Body of pancreas (tissue), 4 donors: ENCODE data around the gene ARHGEF28. TPM values are rescaled to one million over a fixed set of nuclear protein-coding genes. Genes with fewer than 3 reads are reported as not detected.
A peak's percentile ranks its signal among the peaks of the same experiment; 100 is the strongest.

Experiments used
- ATAC-seq: fragments of 150-250 bp; one replicate; pipeline ENCODE4 v1.9.1; 2016
- DNase-seq, 4 donors: peaks; one replicate each; pipeline ENCODE4 v3.0.0-alpha.2; 2019
- H3K27ac ChIP-seq, 4 donors: fragments of 200-600 bp; sonication (generic); 1 replicate in 3 of 4; 2 replicates in 1 of 4; pipeline versions ENCODE4 v1.5.1 to v1.6.1; 2016 to 2019; ENCODE audit warnings: mild to moderate bottlenecking in 1 of 4, mixed read lengths in 1 of 4, moderate library complexity in 1 of 4
- H3K27me3 ChIP-seq, 2 donors: fragments of 200-600 bp; sonication (generic); one replicate each; pipeline ENCODE4 v1.6.0; 2016; ENCODE audit warnings: mild to moderate bottlenecking in 1 of 2
- H3K36me3 ChIP-seq, 2 donors: fragments of 200-600 bp; sonication (generic); replicated peaks in 1 of 2; 2 replicates each; pipeline ENCODE4 v1.5.1; 2016; ENCODE audit warnings: low read depth in 2 of 2; ENCODE audit not compliant: insufficient read depth in 1 of 2
- H3K4me1 ChIP-seq: fragments of 200-600 bp; sonication (generic); one replicate; pipeline ENCODE4 v1.6.0; 2016
- H3K4me3 ChIP-seq, 2 donors: fragments of 200-600 bp; sonication (generic); 1 replicate in 1 of 2; 2 replicates in 1 of 2; pipeline ENCODE4 v1.5.1; 2016 to 2019
- H3K9me3 ChIP-seq, 3 donors: fragments of 200-600 bp; sonication (generic); 1 replicate in 2 of 3; 2 replicates in 1 of 3; pipeline ENCODE4 v1.5.1; 2016
- POLR2A ChIP-seq, 3 donors: fragments of 450-650 bp; IDR thresholded peaks; one replicate each; pipeline ENCODE4 v1.6.1; 2016; ENCODE audit warnings: antibody characterized with exemption in 3 of 3, mild to moderate bottlenecking in 2 of 3
- WGBS, 2 donors: methylation state at CpG; one replicate each; pipeline ENCODE4 v1.1.5; 2017; 5-methylcytosine and 5-hydroxymethylcytosine counted together
- intact Hi-C: fragments of 100-400 bp; cut with DNase I; formaldehyde crosslinking; loops from one replicate; pipeline ENCODE4 v1.15.1; 2023
- total RNA-seq, 2 donors: library from RNA; depleted of rRNA; stranded (reverse); fragments of >200 nt; gene quantifications; one replicate each; pipeline ENCODE4 v1.1.0, GENCODE V29; 2016
- TF ChIP-seq, protein P1 (sequence below), 7 experiments: fragments of 450-650 bp in 4 of 7; fragments of 200-600 bp in 3 of 7; sonication (generic) in 3 of 7; IDR thresholded peaks; one replicate each; pipeline ENCODE4 v1.5.1; 2016 to 2019; ENCODE audit warnings: antibody characterized with exemption in 7 of 7

ARHGEF28 gene, protein sequence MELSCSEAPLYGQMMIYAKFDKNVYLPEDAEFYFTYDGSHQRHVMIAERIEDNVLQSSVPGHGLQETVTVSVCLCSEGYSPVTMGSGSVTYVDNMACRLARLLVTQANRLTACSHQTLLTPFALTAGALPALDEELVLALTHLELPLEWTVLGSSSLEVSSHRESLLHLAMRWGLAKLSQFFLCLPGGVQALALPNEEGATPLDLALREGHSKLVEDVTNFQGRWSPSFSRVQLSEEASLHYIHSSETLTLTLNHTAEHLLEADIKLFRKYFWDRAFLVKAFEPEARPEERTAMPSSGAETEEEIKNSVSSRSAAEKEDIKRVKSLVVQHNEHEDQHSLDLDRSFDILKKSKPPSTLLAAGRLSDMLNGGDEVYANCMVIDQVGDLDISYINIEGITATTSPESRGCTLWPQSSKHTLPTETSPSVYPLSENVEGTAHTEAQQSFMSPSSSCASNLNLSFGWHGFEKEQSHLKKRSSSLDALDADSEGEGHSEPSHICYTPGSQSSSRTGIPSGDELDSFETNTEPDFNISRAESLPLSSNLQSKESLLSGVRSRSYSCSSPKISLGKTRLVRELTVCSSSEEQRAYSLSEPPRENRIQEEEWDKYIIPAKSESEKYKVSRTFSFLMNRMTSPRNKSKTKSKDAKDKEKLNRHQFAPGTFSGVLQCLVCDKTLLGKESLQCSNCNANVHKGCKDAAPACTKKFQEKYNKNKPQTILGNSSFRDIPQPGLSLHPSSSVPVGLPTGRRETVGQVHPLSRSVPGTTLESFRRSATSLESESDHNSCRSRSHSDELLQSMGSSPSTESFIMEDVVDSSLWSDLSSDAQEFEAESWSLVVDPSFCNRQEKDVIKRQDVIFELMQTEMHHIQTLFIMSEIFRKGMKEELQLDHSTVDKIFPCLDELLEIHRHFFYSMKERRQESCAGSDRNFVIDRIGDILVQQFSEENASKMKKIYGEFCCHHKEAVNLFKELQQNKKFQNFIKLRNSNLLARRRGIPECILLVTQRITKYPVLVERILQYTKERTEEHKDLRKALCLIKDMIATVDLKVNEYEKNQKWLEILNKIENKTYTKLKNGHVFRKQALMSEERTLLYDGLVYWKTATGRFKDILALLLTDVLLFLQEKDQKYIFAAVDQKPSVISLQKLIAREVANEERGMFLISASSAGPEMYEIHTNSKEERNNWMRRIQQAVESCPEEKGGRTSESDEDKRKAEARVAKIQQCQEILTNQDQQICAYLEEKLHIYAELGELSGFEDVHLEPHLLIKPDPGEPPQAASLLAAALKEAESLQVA (N-terminal part only)
- 10 to 100 TPM; 63.0 to 67.2 TPM for total RNA-seq

DNA sequence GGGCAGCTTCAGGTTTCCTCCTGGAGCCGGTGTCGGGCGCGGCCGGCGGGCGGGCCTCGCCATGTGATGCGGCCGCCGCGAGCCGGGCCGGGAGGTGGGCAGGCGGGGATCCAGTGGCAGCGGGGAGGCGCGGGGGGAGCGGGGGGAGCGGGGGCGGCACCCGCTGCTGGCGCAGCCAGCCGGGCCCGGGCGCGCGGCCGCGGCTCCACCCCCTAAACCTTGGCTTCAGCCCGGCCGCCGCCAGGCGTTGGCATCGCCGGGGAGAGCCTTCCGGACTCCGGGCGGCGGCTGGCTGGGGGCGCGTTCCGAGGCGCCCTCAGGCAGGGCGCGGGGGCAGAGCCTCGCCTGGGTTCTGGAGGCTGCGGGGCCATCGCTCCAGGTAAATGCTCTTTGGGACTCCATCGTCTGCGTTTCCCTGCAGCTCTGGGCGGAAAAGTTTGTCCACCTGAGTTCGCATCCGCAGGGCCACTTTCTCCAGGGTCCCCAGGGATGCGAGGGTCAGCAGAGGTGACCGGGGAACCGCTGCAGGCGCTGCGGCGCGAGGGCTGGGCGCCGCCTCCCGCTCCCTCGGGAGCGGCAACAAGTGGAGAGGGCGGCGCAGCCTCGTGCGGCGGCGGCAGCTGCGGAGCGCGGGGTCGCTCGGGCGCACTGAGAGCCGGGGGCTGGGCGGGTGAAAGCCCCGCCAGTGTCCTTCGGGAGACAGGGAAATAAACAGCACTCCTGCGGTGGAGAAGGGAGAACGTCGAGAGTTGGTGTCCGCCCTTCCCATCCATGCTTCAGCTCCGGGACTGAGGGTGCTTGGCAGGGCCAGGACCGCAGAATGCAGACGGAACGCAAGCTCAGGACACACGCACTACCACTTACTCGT lies at the start of gene ARHGEF28:
TSS of gene ARHGEF28 (plus strand) at position 253 of the 868 bp plus-strand sequence. CDS start 58,656 bp downstream, outside the sequence.
- Histone ChIP-seq H3K27ac (peak within 1 kb of the TSS; percentile 78 to 94 (median 90)), H3K4me1 (peaks cover 66% of the 10 kb centered on the region), H3K27me3 (no peaks in the 10 kb centered on the region), H3K9me3 (no peaks in the 10 kb centered on the region), H3K36me3 (no peaks in the 10 kb centered on the region), H3K4me3 (peak within 1 kb of the TSS; percentile 81 to 82)
- WGBS, 2 donors: 0 to 1% methylated on average over 4 to 38 of the region's 92 CpGs
- intact Hi-C loops: no loop called here
- DNase-seq (peak; percentile 83 to 89 (median 86)), ATAC-seq (peak; percentile 89)
- TF ChIP-seq POLR2A (IDR thresholded peaks at IDR 0.05): peak; percentile 62 to 73 (median 66)
- TF ChIP-seq, protein P1, sequence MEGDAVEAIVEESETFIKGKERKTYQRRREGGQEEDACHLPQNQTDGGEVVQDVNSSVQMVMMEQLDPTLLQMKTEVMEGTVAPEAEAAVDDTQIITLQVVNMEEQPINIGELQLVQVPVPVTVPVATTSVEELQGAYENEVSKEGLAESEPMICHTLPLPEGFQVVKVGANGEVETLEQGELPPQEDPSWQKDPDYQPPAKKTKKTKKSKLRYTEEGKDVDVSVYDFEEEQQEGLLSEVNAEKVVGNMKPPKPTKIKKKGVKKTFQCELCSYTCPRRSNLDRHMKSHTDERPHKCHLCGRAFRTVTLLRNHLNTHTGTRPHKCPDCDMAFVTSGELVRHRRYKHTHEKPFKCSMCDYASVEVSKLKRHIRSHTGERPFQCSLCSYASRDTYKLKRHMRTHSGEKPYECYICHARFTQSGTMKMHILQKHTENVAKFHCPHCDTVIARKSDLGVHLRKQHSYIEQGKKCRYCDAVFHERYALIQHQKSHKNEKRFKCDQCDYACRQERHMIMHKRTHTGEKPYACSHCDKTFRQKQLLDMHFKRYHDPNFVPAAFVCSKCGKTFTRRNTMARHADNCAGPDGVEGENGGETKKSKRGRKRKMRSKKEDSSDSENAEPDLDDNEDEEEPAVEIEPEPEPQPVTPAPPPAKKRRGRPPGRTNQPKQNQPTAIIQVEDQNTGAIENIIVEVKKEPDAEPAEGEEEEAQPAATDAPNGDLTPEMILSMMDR (IDR thresholded peaks at IDR 0.05): peak in 1 of 7 experiments; percentile 7

DNA sequence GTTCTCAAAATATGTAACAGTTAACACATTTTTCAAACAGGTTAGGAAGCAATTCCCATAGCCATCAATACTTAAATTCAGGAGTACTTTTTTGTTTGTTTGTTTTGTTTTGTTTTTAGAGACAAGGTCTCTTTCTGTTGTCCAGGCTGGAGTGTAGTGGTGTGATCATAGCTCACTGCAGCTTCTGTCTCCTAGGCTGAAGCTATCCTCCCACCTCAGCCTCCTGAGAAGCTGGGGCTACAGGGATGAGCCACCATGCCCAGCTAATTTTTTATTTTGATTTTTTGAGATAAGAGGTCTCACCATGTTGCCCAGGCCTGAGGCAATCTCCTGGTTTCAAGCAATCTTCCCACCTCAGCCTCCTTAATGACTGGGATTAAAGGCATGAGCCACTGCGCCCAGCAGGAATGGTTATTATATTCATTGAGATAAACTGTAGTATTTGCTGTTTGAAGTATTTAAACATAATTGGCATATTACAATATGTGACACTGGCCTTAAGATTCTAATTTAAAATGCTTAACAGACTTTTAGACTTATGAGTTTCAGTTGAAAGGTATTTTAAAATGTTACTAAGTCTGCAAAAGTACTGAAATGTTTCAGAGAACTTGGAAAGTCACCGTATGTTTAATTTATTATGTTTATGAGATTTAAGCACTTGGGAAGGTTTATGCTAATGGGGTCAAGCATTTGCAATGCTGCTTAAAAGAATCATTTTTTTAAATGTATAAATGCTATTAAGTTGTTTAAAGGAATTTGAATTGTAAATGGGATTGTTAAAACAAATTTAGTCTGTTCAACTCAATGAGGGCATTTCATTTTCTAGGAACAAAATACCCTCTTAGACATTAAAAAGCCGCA lies 43.5 kb upstream of the ARHGEF28 start:
- H3K36me3 ChIP-seq: peaks cover 3 to 8% of the 10 kb centered on the region in 2 donors

DNA sequence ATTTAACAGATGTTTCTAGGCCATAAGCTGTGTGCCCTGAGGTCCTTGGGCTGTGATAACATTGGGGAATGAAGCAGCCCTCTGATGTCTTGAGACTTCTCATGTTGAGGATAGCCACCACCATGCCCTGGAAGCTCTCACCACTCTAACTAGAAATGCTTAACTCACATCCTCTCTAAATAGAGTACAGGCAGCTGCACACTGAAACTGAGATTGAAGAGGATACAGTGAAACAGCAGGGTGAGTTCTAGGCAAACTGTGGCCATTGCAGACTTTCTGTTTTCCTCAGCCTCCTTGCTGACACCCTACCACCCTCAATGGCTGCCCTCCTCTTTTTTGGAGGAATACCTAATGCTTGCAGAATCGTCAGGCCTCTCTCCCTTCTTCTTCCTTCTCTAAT lies 38.1 kb upstream of the ARHGEF28 start:
- no peak for ATAC-seq
- H3K27ac ChIP-seq: no peak overlapping the region
- H3K27me3 ChIP-seq: no peaks in the 10 kb centered on the region
- H3K4me3 ChIP-seq: no peak overlapping the region
- 25 to 28% methylated on average over 1 of the region's 1 CpG for WGBS, 2 donors
- intact Hi-C loops: no loop called here
- DNase-seq: no peak
- TF ChIP-seq, protein P1 (IDR thresholded peaks at IDR 0.05): no peak
- no peak for TF ChIP-seq POLR2A (IDR thresholded peaks at IDR 0.05)
- no peaks in the 10 kb centered on the region for H3K36me3 ChIP-seq
- no peaks in the 10 kb centered on the region for H3K9me3 ChIP-seq
- peaks cover 6% of the 10 kb centered on the region for H3K4me1 ChIP-seq

More for the DNA sequence above, 43.5 kb upstream of the ARHGEF28 start:
- no peak for DNase-seq
- no peak for TF ChIP-seq POLR2A (IDR thresholded peaks at IDR 0.05)
- TF ChIP-seq, protein P1 (IDR thresholded peaks at IDR 0.05): no peak
- intact Hi-C loops: no loop called here
- Histone ChIP-seq H3K9me3 (no peaks in the 10 kb centered on the region), H3K27me3 (no peaks in the 10 kb centered on the region), H3K4me3 (no peak overlapping the region), H3K4me1 (no peaks in the 10 kb centered on the region), H3K27ac (no peak overlapping the region)
- ATAC-seq: no peak
- WGBS, 2 donors: 63 to 70% methylated on average over 3 of the region's 3 CpGs
